GM18520 (cell line): ENCODE measurements around the gene PARP8.
"Not testable (repeated sequence)": the region's sequence is repeated elsewhere in the genome, so short reads cannot be mapped to it uniquely, and the experiment has no call there.

Experiments used
- ATAC-seq: cut with Tn5 transposase; IDR thresholded peaks from one replicate; pipeline ENCODE4 v1.9.1; 2021; ENCODE audit not compliant: unreplicated experiment

PARP8 gene

DNA sequence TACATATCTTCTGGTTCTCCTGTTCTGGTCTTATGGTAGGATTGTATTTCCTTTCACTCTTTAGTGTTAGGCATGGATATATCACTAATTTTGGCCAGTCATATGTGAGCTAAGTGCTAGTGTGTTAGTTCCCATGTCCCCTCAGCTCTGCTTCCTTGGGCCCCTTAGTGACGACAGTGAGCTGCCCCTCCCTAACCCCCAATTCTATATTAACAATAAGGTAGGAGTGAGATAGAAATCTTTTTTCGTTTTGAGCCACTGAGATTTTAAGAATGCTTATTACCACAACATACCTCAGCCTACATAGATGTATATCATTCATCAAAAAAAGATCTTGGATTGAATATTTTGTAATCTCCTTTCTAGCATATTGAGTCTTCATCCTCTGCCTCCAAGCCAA lies 100.5 kb downstream of the PARP8 start:
- ATAC-seq = no peak

- ATAC-seq = no peak
Measured at GRCh38 chr5:50767588-50767987, 101.2 kb downstream of the PARP8 start.

DNA sequence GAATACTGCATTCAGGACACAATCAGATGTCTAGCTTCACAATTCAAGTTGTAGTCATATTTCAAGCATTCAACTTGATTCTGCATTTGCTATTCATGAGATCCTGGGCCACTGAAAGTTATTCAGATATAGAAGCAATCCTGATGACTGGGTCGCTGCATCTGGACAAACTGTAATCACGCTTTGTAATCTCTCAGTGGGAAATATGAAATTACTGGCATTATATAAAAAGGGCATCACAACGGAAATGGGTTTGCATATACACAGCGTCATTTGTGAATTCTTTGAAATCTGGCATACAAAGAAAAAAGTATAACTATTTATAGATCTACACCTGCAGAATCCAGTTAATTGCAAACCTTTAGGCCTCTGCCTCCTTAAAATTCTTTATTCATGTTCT lies 102.2 kb downstream of the PARP8 start:
- ATAC-seq = no peak

- ATAC-seq = no peak
Measured at GRCh38 chr5:50770441-50770840, 104.0 kb downstream of the PARP8 start.

DNA sequence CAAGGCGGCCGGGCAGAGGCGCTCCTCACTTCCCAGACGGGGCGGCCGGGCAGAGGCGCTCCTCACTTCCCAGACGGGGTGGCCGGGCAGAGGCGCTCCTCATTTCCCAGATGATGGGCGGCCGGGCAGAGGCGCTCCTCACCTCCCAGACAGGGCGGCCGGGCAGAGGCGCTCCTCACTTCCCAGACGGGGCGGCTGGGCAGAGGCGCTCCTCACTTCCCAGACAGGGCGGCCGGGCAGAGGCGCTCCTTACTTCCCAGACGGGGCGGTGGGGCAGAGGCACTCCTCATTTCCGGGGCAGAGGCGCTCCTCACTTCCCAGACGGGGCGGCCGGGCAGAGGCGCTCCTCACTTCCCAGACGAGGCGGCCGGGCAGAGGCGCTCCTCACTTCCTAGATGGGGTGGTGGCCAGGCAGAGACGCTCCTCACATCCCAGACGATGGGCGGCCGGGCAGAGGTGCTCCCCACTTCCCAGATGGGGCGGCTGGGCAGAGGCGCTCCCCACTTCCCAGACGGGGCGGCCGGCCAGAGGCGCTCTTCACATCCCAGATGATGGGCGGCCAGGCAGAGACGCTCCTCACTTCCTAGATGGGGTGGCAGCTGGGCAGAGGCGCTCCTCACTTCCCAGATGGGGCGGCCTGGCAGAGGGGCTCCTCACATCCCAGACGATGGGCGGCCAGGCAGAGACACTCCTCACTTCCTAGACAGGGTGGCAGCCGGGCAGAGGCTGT lies 108.2 kb downstream of the PARP8 start:
- ATAC-seq = not testable (repeated sequence)

DNA sequence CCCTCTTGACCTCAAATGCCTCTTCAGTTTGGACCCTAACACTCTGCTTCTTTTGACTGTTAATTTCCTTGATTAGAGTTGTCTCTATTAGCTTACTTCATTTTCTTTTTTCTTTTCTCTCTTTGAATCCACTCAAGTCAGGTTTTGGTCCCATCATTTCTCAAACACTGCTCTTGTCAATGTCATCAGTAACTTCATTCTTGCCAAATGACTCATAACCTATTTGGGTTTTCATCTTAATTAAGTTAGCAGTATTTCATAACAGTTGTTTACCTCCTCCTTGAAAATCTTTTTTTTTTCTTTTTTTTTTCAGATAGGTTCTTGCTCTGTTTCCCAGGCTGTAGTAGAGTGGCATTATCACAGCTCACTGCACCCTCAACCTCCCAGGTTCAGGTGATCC lies 119.6 kb downstream of the PARP8 start:
- ATAC-seq = no peak

- no peak for ATAC-seq
Measured at GRCh38 chr5:50791813-50792212, 125.4 kb downstream of the PARP8 start.

GRCh38 chr5:50792843-50793242 lies 126.4 kb downstream of the PARP8 start:
- ATAC-seq = no peak

DNA sequence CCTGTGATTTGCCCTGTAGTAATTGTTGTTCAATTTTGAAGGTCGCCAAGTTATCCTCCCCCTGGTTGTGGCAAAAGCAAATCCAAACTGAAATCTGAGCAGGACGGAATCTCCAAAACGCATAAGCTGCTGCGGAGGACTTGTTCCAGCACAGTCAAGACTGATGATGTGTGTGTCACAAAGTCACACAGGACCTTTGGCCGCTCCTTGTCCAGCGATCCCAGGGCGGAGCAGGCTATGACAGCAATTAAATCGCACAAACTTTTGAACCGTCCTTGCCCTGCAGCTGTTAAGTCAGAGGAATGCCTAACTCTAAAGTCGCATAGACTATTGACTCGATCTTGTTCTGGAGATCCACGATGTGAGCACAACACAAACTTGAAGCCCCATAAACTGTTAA lies 128.4 kb downstream of the PARP8 start:
- no peak for ATAC-seq

DNA sequence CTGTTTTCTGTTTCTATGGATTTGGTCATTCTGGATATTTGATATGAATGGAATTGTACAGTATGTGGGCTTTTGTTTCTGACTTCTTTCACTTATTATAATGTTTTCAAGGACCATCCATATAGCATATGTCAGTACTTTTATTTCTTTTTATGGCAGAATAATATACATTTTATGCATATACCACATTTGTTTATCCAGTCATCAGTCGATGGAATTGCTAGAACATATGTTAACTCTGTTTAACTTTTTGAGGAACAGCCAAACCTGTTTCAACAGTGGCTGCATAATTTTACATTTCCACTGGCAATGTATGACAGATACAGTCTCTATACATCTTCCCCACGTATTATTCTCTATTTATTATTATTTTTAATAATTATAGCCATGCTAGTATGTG lies 131.6 kb downstream of the PARP8 start:
- no peak for ATAC-seq

DNA sequence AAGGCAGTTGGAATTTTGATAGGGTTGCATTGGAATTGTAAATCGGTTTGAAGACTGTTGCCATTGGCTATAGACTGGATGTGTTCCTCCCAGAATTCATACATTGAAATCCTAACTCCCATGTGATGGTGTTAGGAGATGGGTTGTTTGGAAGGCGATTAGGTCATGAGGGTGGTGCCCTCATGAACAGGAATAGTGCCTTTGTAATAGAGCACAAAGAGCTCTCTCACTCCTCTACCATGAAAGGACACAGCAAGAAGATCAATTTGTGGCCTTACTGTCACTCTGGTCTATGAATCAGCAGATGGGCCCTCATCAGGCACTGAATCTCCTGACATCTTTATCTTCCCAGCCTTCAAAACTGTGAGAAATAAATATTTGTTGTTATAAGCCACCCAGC lies 133.2 kb downstream of the PARP8 start:
- no peak for ATAC-seq

DNA sequence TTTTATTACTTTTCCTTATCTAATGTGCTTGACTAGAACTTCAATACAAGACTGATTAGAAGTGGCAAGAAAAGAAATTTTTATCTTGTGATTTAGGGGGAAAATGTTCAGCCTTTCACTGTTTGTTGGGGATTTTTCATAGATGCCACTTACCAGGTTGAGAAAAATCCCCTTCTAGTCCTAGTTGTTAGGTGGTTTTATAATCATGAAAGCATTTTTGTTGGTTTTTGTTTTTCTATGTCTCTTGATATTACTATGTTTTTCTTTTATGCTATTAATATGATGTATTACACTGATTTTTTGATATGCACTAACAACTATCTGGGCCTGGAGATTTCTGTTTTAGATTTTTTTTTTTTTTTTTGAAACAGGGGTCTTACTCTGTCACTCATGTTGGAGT lies 134.0 kb downstream of the PARP8 start:
- ATAC-seq = no peak

DNA sequence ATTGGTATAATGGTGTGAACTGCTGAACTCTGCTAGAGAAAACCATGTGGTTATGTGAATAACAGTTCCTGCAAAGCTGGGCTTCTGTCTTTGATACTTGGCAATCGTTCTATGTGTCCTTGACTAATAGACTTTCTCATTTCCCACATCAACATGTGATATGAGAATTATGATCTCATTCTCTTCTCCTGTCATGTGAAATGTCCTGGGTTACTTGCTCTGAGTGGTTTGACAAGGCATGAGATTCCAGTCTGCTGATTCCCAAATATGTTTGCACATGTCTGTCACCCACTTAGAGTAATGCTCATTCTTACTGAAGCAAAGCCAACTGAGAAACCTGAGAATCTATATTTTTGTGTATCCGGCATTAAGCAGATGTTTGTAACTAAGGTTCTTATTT lies 141.2 kb downstream of the PARP8 start:
- no peak for ATAC-seq

DNA sequence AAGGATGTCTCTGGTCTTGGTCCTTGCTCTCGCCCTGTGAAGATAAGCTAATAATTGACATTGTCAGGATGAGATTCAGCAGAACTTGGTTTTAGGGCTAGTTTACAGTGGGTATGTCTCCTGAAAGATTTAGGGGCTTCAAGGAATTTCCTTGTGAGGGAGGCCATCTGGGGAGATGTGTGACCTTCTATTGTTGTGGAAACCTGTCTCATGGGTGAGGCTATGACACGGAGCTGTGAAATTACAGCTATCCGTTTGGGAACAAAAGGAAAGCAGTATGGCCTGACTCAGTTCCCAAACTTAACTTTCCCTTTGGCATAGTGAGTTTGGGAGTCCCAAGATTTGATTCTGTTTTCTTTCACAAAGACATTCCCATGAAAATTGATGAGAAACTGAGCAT lies 142.0 kb downstream of the PARP8 start:
- ATAC-seq = no peak

DNA sequence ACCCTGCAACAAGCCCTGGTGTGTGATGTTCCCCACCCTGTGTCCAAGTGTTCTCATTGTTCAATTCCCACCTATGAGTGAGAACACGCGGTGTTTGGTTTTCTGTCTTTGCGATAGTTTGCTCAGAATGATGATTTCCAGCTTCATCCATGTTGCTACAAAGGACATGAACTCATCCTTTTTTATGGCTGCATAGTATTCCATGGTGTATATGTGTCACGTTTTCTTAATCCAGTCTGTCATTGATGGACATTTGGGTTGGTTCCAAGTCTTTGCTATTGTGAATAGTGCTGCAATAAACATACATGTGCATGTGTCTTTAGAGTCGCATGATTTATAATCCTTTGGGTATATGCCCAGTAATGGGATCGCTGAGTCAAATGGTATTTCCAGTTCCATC lies 145.3 kb downstream of the PARP8 start:
- not testable (repeated sequence) for ATAC-seq

- ATAC-seq = no peak
Measured at GRCh38 chr5:50813691-50814090, 147.3 kb downstream of the PARP8 start.

DNA sequence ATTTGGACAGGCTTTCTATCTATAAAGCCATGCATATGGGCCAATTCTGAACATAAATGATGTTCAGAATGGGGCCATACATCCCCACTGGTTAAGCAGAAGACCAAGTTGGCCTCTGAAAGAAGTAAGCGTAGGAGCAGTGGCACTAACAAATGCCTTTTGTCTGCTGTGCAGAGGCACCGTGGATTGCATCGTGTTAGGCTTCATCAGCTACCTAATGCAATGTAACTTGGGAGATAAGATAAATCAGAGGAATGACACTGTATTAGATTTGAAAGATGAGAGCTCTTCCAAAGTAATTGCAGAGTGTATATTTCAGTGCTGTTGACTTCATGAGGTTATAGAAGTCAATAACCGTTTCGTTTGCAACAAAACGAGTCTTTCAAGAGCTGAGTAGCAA lies 148.1 kb downstream of the PARP8 start:
- no peak for ATAC-seq

DNA sequence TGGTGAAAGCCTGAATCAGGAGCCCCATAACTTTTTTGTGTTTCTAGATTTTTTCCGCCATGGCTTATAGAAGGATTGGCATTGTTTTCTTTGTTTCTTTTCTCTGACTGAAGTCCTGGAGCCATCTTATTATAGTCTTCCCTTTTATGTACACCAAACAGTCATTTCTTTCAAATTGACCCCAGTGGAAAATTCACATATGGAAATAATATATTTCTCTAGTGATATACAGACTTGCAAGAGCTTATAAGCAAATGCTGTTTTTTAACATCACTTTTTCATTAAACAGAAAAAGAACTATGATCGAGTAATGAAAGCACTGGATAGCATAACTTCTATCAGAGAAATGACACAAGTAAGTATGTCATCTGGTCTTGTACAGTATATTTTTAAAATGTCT lies 155.6 kb downstream of the PARP8 start:
- ATAC-seq = no peak

GRCh38 chr5:50822761-50823160 lies 156.3 kb downstream of the PARP8 start:
- no peak for ATAC-seq

DNA sequence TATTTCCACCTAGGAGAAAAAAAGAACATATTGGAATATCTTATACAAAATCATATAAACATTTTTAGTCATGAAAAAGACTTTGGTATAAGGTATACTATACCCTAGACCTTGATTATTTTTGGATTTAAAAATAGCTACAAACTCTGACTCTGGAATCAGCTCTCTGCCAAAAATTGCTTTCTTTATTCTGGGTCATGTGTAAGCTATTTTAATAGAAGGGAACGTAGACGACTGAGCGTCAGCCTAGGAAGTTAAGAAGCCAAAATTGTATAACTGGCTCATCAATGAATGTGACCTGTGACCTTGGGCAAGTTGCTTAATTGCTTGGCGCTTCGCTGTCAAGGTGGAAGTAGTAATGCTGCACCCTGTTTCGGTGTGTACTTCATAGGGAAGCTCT lies 157.1 kb downstream of the PARP8 start:
- no peak for ATAC-seq

GRCh38 chr5:50824109-50824508 lies 157.7 kb downstream of the PARP8 start:
- peak; percentile 52 for ATAC-seq

GRCh38 chr5:50827516-50828247 lies 161.2 kb downstream of the PARP8 start:
- ATAC-seq = no peak

GRCh38 chr5:50829023-50829422 lies 162.6 kb downstream of the PARP8 start:
- ATAC-seq = no peak
